ENCODE measurements around the gene ARVCF. TPM values are rescaled to one million over a fixed set of nuclear protein-coding genes. Genes with fewer than 3 reads are reported as not detected.

ARVCF gene
- total and polyA plus RNA-seq, 9 of the 15 experiments (the other 6 are each of a cell fraction or from before 2014, with no cell fraction given), result 0.03 to 97.4 (median 15.6) TPM

DNA sequence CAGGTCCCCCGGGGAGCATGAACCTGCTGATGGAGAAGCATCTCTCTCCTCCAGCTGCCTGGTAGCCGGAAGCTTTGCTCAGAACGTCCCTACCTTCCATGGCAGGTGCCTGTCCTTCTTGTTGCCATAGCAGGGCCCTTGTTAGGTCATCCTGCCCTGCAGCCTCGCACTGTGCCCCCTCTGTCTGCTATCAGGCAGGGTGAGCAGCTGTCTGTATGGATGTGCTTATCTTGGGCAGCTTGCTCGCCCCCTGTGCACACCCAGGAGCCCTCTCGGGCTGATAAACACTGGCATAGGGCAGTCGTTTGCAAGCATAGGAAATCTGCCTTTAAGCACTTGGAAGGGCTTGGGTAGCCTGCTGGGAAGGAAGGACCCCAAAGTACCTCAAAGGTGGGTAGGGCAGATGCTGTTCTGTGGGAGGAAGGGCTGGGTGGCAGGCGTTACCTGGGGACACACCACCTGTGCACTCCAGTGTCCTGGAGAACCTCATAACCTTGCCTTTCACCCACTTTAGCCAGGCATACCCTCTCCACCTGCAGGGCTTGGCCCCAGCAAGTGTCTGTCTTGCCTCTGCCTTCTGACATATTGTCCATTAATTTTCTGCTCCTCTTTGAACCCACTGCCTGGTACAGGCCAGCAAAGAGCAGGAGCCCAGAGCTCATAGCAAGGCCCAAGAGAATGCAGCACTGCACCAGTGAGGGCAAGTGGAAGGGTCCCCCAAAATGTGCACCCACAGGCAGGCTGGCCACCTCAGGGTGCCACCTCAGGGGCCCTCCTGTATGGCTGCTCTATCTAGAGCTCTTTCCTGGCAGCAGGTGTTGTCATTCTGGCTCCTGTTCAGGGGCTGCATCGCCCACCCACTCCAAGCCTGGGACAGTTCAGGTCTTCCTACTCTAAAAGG, 83.0 kb downstream of the ARVCF start (continued):
- TF ChIP-seq, protein P1, sequence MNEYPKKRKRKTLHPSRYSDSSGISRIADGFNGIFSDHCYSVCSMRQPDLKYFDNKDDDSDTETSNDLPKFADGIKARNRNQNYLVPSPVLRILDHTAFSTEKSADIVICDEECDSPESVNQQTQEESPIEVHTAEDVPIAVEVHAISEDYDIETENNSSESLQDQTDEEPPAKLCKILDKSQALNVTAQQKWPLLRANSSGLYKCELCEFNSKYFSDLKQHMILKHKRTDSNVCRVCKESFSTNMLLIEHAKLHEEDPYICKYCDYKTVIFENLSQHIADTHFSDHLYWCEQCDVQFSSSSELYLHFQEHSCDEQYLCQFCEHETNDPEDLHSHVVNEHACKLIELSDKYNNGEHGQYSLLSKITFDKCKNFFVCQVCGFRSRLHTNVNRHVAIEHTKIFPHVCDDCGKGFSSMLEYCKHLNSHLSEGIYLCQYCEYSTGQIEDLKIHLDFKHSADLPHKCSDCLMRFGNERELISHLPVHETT (CRISPR knock-in tag; conservative IDR thresholded peaks at IDR 0.05 in 1 of 2, IDR thresholded peaks at IDR 0.05 in 1 of 2), result peak in 1 of 2 experiments; percentile 86; a peak in 2 of 4 replicates
- TF ChIP-seq POLR2A (conservative IDR thresholded peaks at IDR 0.05), result 0 out of 2 replicates have a peak, but pooled peaks have one; percentile 29
- TF ChIP-seq, protein P2, sequence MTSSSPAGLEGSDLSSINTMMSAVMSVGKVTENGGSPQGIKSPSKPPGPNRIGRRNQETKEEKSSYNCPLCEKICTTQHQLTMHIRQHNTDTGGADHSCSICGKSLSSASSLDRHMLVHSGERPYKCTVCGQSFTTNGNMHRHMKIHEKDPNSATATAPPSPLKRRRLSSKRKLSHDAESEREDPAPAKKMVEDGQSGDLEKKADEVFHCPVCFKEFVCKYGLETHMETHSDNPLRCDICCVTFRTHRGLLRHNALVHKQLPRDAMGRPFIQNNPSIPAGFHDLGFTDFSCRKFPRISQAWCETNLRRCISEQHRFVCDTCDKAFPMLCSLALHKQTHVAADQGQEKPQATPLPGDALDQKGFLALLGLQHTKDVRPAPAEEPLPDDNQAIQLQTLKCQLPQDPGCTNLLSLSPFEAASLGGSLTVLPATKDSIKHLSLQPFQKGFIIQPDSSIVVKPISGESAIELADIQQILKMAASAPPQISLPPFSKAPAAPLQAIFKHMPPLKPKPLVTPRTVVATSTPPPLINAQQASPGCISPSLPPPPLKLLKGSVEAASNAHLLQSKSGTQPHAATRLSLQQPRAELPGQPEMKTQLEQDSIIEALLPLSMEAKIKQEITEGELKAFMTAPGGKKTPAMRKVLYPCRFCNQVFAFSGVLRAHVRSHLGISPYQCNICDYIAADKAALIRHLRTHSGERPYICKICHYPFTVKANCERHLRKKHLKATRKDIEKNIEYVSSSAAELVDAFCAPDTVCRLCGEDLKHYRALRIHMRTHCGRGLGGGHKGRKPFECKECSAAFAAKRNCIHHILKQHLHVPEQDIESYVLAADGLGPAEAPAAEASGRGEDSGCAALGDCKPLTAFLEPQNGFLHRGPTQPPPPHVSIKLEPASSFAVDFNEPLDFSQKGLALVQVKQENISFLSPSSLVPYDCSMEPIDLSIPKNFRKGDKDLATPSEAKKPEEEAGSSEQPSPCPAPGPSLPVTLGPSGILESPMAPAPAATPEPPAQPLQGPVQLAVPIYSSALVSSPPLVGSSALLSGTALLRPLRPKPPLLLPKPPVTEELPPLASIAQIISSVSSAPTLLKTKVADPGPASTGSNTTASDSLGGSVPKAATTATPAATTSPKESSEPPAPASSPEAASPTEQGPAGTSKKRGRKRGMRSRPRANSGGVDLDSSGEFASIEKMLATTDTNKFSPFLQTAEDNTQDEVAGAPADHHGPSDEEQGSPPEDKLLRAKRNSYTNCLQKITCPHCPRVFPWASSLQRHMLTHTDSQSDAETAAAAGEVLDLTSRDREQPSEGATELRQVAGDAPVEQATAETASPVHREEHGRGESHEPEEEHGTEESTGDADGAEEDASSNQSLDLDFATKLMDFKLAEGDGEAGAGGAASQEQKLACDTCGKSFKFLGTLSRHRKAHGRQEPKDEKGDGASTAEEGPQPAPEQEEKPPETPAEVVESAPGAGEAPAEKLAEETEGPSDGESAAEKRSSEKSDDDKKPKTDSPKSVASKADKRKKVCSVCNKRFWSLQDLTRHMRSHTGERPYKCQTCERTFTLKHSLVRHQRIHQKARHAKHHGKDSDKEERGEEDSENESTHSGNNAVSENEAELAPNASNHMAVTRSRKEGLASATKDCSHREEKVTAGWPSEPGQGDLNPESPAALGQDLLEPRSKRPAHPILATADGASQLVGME (CRISPR knock-in tag; IDR thresholded peaks at IDR 0.05), result no peak
- TF ChIP-seq GATAD2A (IDR thresholded peaks at IDR 0.05), result no peak
- peak; percentile 84 for TF ChIP-seq CHD1 (IDR thresholded peaks at IDR 0.05; ENCODE audit: low read length)
- TF ChIP-seq TSC22D4 (tag; IDR thresholded peaks at IDR 0.05), result no peak
- TF ChIP-seq, protein P3, sequence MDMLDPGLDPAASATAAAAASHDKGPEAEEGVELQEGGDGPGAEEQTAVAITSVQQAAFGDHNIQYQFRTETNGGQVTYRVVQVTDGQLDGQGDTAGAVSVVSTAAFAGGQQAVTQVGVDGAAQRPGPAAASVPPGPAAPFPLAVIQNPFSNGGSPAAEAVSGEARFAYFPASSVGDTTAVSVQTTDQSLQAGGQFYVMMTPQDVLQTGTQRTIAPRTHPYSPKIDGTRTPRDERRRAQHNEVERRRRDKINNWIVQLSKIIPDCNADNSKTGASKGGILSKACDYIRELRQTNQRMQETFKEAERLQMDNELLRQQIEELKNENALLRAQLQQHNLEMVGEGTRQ (CRISPR knock-in tag; IDR thresholded peaks at IDR 0.05), result 0 out of 2 replicates have a peak, but pooled peaks have one; percentile 16
- TF ChIP-seq, protein P4, sequence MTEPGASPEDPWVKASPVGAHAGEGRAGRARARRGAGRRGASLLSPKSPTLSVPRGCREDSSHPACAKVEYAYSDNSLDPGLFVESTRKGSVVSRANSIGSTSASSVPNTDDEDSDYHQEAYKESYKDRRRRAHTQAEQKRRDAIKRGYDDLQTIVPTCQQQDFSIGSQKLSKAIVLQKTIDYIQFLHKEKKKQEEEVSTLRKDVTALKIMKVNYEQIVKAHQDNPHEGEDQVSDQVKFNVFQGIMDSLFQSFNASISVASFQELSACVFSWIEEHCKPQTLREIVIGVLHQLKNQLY (CRISPR knock-in tag; conservative IDR thresholded peaks at IDR 0.05), result 0 out of 4 replicates have a peak, but pooled peaks of 1 of the 2 experiments have one; percentile 5
- TF ChIP-seq POLR2AphosphoS2 (IDR thresholded peaks at IDR 0.05; ENCODE audit: low read length), result 0 out of 2 replicates have a peak, but pooled peaks have one; percentile 36

All from K562 (cell line).